HCT116 (cell line): ENCODE measurements around the gene TTC38.

Experiments used
- CTCF ChIP-seq, 3 experiments: fragments of 200-600 bp in 1 of 3; sonication (generic) in 1 of 3; IDR thresholded peaks in 2 of 3; conservative IDR thresholded peaks in 1 of 3; 2 replicates each; pipeline ENCODE4 v1.5.1; 2012 to 2017; ENCODE audit warnings: low read depth in 2 of 3, low read length in 2 of 3, antibody characterized with exemption in 1 of 3, borderline replicate concordance in 1 of 3, control low read depth in 1 of 3, mild to moderate bottlenecking in 1 of 3, mixed read lengths in 1 of 3, mixed run types in 1 of 3, moderate library complexity in 1 of 3; ENCODE audit not compliant: insufficient read depth in 1 of 3
- EZH2phosphoT487 ChIP-seq: fragments of 200-600 bp; IDR thresholded peaks from 2 replicates; pipeline ENCODE4 v1.6.1; 2018; ENCODE audit warnings: antibody characterized with exemption, borderline replicate concordance
- POLR2AphosphoS5 ChIP-seq: IDR thresholded peaks from 2 replicates; pipeline ENCODE4 v1.6.1; 2011; ENCODE audit warnings: mild to moderate bottlenecking, low read depth, low read length, moderate library complexity
- SRF ChIP-seq: IDR thresholded peaks from 2 replicates; pipeline ENCODE4 v1.6.1; 2012; ENCODE audit warnings: low read depth
- ZNF274 ChIP-seq: fragments of 200-500 bp; sonication (Bioruptor generic); IDR thresholded peaks from 2 replicates; pipeline ENCODE4 v1.6.1; 2014; ENCODE audit warnings: mild to moderate bottlenecking, low read depth, low read length, inconsistent platforms

GRCh38 chr22:46251266-46251665 is 16.5 kb upstream of the TTC38 start:
- no peak for TF ChIP-seq CTCF (IDR thresholded peaks at IDR 0.05 in 2 of 3, conservative IDR thresholded peaks at IDR 0.05 in 1 of 3; ENCODE audit: borderline replicate concordance in 1 of 3, insufficient read depth in 1 of 3, low read depth in 2 of 3, low read length in 2 of 3)
- no peak for TF ChIP-seq SRF
- no peak for TF ChIP-seq ZNF274
- no peak for TF ChIP-seq POLR2AphosphoS5
- no peak for TF ChIP-seq EZH2phosphoT487
